H1 (cell line): ENCODE results near the gene B9D1. TPM values are rescaled to one million over a fixed set of nuclear protein-coding genes. Genes with fewer than 3 reads are reported as not detected.

ENCODE experiments used
- CHD7 ChIP-seq: fragments of 300-600 bp; sonication (generic); IDR thresholded peaks from 2 replicates; pipeline ENCODE4 v1.7.1; 2012; ENCODE audit warnings: low read length, moderate library complexity, mild to moderate bottlenecking, inconsistent platforms; ENCODE audit not compliant: insufficient replicate concordance
- CTCF ChIP-seq, 3 experiments: IDR thresholded peaks; 1 replicate in 2 of 3; 2 replicates in 1 of 3; pipeline versions ENCODE4 v1.5.1 to v1.6.1; 2011; ENCODE audit warnings: low read length in 3 of 3, mild to moderate bottlenecking in 3 of 3, inconsistent platforms in 2 of 3, low read depth in 1 of 3, moderate library complexity in 1 of 3; ENCODE audit not compliant: insufficient read depth in 1 of 3; ENCODE audit errors: control extremely low read depth in 1 of 3
- MAFK ChIP-seq: IDR thresholded peaks from 2 replicates; pipeline ENCODE4 v1.6.1; 2012; ENCODE audit warnings: low read depth, mild to moderate bottlenecking, improper control_type of control experiment, low read length
- polyA plus RNA-seq, 7 experiments: library from polyadenylated mRNA; depleted of rRNA in 3 of 7; stranded (reverse) in 5 of 7; unstranded in 2 of 7; fragments of >200 nt in 5 of 7; fragments of 200-250 nt in 2 of 7; gene quantifications; 1 replicate in 5 of 7; 2 replicates in 1 of 7; 4 replicates in 1 of 7; pipeline versions ENCODE4 v1.2.1 to v1.2.3, GENCODE V29; 2011 to 2013; ENCODE audit warnings: missing spikeins in 2 of 7, mixed read lengths in 2 of 7
- total RNA-seq: library from RNA; stranded (reverse); fragmentation: NEBNext Ultra II Directional; extraction: Animal tissue kit (Norgen Biotek cat#: 25700); gene quantifications from 2 replicates; pipeline ENCODE4 v1.2.1, GENCODE V29; 2021

The B9D1 gene
- total and polyA plus RNA-seq, 2 of the 8 experiments (the other 6 are each of a cell fraction or from before 2014, with no cell fraction given) = 24.6 to 65.7 TPM

- no peak for TF ChIP-seq MAFK
- TF ChIP-seq CTCF (IDR thresholded peaks at IDR 0.05; ENCODE audit: control extremely low read depth in 1 of 3, insufficient read depth in 1 of 3, low read depth in 1 of 3, low read length in 3 of 3) = no peak
- no peak for TF ChIP-seq CHD7
Observed at GRCh38 chr17:19359856-19360255, 2.7 kb downstream of the B9D1 start (continued).
